ENCODE results near the gene CACYBP.

DNA sequence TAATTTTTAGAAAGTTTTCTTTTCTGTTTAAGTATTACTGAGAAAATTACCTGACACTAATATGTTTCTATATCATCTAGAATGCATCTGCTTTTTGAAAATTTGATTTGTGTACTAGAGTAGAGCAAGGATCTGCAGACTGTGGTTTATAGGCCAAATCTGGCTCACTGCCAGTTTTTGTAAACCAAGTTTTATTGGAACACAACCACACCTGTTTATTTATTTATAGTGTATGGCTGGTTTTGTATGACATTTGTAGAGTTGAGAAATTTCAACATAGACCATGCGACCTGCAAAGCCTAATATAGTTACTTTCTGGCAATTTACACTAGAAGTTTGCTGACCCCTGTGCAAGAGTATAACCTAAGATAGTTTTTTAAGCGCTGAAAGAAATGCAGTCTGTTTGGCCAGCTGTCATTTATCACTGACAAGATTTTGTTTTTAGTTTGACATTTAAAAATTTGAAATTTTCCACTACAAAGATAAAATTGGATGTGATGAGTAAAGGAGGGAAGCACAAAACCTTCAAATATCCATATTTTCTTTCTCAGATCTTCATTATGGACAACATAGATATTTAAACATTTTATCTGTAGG lies 36.1 kb upstream of the CACYBP start:
- TF ChIP-seq GATA2 (IDR thresholded peaks at IDR 0.05; ENCODE audit: low read depth, low read length) (no peak), GATA3 (IDR thresholded peaks at IDR 0.05; ENCODE audit: low read depth, low read length) (no peak)
